NOMO-1 (cell line): Measurements from ENCODE around the gene STN1.

Experiments
- DNase-seq, 2 experiments: peaks; one replicate each; lab custom pipeline; 2025; ENCODE audit not compliant: unreplicated experiment in 2 of 2; lab: John Stamatoyannopoulos, UW

The STN1 gene

DNA sequence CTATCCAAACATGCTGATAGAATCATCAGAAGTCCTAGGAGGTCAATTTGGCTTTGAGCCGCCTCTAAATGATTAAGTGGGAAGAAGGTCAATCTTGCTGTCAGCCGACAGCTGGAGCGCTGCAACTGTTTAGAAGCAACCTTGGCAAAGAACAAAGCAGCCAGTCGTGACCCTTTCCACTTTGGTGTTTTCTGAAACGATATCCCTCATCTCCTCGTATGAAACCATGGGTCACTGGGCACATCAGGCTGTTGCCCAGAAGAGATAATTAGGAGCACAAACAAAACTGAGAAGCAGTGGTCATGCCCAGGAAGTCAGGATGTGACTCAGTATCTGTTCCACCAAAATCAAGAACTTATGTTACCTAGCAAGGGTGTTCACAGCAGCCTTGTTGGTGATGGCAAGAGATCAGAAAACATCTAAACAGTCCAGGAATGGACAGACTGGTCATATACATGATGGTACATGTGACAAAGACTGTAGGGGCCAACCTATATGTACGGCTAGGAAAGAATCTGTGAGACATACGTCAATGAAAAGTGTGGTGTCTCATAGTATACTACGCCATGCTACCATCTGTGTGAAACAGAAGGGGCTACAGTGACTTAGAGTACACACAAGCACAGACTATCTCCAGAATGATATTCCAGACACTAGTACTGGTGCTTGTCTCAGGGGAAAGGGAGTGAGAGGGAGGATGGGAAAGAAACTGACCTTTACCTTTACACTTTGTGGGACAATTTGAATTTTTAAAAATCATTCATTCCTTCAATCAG is 22.4 kb downstream of the STN1 start:
- no peak for DNase-seq

DNA sequence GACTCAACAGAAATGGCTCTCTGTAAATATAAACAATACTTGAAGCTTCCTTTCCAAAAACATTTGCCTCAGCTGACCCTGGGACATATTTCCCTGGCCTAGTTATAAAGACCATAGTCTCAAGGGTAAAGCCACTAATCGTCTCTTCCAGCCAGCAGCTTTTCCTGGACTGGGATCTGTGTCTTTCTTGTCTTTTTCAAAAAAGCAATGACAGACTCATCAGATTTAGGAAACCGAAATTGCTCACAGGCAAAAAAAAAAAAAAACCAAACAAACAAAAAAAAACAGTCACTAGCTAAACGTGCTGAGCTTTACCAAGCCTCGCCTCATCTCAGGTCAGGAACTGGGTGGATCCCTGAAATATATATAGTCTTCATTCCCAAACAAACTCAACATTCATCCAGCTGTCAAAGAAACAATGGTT is 23.5 kb downstream of the STN1 start:
- DNase-seq = no peak

DNA sequence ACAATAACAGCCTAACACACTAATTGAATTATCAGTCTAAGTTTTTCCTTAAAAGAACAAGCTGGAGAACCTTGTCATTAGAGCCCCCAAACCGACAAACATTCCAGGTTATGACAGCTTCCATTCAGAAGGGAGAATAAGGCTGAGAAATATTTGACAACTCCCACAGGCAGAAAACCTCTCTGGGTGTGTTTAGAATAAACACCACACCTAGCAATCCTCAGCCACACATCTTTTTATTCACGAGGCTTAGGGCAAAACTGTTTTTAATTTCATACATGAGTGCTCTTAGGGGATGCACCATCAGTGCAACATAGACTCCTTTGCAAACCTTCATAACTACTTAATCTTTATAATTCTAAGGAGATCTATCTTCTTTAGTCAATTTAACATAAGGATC is 24.2 kb downstream of the STN1 start:
- no peak for DNase-seq

DNA sequence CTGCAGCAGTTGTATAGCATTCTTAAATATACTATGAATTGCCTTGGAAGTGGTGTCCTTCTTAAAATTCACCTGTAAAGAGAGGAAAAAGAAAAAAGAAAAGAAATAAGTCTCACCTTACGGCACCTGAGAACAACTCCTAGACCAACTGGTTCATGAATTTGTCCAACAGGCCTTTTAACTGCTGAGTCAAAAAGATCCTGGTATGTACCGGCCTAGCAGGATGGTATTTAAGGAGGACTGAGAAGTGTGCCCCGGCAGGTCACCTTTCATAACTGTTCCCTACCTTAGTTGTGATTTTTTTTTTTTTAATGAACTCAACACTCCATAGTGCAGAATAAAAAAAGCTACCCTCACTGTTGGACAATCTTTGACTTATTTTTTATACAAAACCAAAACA is 25.8 kb downstream of the STN1 start:
- DNase-seq = no peak

DNA sequence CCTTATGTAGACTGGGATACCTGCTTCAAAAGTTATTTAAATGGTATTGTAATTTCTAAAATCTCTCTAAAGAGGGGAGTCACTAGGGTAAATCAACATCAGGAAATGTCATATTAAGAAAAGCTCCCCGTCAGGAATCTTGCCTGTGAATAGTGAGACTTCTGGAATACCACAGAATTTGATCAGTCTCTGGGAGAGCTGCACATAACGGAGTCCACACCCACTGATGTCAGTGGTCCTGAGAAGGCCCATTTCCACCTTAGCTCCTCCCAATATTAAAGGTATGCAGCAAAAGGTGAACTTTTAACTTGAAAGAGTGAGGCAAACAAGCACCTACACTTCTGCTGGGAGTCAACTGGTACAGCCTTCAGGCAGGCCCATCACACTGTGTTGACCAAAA is 27.3 kb downstream of the STN1 start:
- no peak for DNase-seq

DNA sequence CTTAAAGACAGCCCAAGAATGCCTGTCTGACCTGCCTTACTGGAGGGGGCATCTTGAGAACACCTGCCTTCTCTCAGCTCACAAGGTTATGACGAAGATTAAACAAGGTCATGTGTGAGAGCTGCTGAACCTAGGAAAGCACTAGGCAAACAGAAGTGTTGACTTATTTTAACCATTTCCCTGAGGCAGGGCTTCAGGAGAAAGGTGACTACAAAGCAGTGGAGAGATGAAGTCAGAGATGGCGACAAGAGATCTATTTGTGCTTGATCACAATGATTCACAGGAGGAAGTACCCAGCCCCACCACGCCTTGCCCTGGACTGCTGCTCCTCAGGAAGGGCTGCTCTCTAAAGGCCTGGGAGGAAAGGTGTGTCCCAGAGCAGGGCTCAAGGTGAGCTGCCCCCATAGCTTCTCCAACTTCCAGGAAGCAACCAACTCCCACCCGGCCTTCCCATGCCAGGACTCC is 27.8 kb downstream of the STN1 start:
- peak in 1 of 2 experiments; percentile 9 for DNase-seq

DNA sequence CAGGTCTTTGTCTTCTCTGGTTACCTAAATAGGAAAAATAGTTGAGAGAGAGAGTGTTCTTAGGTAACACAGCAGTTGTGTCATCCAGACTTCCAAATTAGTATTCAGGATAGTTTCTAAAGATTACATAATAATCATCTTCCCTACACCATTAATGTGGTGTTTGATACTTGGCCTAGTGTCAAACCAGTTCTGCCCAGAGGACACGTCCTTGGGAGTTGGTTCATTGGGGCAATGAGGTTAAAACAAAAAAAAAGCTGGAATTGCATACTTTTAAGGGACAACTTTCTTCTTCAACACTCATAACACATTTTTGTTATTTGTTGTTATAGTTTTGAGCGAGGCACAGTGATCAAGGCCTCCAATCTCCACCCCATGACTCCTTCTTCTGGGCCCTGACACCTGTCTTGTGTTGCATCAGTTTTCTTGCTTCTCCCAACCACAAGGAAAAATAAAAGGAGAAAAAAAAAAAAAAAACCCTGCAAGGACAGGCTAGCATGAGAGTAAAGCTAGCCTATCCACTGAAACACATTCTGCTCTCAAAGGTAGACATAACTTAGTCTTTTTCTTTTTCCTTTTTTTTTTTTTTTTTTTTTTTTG is 28.8 kb downstream of the STN1 start:
- DNase-seq = no peak

DNA sequence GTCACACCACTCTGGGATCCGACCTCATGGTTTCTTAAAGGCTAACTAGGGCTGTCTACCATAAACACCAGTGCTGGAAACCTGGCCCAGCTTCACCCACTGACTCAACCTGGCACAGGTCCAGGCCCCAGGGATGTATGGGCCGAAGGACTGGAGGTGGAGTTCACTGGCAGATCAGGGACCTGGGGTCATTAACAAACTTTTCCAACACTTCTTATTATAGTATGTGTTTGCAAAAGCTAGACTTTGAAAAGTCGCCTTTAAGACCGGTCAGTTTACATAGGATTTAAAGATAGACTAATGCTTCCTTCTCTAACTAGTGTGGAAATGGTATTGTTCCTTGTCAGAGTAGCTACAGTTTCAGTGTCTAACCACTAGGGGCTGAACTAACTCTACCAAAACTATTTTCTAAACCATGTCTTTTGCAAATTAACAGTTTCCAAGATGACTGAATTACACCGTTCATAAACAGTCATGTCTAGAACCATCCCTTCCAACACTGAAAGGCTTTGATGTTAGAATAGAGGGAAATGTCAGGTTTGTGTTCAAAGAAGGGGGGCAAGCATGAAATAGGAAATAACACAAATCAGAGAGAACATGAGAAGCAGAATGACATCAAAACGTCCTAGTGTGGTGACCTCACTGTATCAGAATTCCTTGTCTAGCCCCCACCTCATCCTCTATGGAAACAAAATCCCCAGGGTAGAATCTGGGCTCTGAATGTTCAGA is 29.7 kb downstream of the STN1 start:
- DNase-seq = peak; percentile 36 to 64

DNA sequence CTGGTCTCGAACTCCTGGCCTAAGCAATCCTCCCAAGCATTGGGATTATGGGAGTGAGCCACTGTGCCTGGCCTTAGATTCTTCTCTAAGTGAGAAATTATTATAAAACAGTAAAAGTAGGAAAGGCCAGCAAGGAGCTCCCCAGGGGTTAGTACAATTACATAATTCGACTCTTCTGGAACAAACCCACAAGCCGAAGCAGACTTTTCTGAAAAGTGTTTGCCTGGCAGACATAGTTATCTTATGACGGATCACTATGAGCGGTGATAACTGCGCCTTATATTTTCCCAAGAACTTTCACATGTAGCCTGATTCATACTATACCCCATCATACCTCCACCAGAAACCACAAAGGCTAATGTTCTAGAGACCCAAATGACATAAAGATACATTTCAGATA is 32.4 kb downstream of the STN1 start:
- no peak for DNase-seq

DNA sequence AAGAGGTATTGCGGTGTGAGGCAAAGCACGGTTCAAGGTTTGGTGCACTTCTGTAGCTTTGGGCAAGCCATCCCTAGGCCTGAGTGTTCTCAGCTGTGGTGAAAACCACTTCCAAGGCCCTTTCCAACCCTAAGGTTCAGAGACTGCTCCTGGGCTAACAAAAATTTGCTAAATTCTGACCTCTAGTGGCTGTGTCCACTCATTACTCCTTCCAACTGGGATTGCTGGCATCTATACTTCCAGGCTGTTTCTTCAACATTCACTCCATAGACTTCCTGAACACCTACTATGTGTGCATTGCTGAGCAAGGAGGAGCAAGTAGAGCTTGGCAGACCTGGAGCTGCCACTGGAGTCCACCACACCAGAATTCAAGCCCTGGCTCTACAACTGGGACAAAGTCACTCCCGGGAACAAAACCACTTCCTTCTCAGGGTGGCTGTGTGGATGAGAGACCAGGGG is 33.3 kb downstream of the STN1 start:
- DNase-seq = peak; percentile 30 to 46

DNA sequence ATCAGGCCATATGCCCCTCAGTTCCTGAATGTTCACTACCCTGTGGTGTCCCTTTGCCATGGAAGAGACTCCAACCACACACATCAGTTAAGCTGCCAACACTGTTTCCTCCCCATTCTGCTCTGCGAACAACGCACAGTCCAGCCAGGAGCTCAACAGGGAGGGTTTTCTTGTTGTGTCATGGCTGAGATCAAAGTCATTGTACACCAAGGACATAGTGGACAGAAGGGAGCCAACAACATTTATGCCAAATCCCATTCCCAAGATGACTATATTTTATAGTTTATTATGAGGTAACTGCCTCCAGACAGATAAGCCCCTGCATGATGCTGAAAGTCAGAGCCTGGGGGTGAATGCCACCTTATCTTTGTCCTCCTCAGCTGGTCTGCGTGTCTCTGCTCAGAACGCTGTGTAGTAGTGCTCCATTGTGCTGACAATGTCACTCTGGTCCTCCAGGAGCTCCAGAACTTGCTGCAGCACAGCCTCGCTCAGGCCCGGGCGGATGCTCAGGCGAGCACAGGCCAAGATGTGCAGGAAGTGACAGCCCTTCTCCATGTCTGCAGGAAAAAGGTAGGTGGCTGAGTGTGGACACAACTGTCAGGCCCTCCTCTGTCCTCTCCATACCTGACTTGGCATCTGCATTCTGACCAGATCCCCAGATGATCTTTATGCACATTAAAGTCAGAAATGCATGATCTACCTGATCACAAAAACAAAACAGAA is 35.5 kb downstream of the STN1 start:
- no peak for DNase-seq

DNA sequence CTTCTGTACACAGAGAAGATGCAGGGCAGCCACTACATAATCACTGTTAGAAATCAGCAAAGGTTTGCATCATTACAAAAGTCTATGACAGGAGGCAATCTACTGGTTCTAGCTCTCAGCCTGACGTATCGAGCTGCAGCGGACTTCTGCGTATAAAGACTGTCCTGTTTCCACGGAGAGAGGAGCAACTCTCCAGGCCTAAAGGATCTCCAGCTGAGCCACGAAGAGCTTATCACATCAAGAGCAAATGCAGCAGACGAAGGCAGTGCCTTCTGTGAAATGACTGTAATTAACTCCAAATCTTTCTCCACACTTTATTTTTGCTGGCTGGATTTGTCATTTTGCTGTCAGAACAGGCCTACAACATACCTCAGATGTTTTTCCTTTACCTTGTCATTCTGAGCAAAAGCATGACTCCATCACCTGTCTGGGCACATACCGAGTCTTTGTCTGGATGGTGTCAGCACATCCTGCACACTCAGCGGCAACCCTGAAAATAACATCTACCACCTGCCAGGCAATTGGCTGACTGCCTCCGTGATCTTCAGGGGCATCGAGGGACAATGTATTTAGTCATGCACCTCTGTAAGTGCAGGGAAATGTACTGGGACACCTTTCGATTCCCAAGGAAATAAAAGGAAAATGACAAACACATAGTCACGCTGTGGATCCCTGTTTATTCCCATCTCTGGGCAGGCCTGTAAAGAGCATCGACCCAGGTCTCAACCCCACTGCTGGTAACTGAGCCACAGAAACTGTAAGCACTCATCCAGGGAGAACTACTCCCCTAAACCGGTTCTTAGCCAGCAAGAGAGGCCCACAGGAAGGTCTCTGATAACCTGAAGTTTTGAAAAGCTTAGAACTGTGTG is 36.3 kb downstream of the STN1 start:
- DNase-seq = no peak

DNA sequence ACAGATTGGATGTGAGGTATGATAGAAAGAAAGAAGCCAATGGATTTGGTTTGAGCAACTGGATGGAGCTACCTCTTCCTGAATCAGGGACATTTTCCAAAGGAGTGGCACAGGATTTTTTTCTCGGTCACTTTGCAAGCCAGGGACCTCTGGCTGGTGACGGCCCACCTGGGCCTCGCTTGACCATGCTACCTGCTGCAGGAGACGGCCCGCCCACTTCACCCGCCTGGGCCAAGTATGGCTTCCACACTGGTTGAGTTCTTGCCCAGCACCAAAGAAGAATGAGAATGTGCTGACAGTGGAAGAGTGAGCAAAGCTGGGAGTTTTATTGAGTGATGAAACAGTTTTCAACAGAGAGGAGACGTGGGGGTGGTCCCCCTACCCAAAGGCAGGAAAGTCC is 38.2 kb downstream of the STN1 start:
- DNase-seq = no peak

DNA sequence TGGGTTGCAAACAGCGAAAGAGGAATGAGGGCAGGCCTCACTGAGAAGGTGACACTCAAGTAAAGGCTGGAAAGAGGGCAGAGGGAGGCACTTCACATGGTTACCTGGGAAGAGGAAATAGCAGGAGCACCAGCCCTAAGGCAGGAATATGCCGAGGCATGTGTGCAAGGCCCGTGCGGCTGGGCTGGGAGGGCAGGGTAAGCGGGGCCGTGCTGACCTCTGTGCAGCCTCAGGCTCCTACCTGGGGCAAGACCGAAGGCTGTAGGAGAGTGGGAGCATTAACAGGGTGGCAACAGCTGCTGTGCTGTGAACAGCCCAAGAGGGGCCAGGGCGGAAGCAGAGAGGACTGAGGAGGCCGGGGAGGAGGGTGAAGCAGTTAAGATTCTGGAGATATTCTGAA is 38.6 kb downstream of the STN1 start:
- no peak for DNase-seq

DNA sequence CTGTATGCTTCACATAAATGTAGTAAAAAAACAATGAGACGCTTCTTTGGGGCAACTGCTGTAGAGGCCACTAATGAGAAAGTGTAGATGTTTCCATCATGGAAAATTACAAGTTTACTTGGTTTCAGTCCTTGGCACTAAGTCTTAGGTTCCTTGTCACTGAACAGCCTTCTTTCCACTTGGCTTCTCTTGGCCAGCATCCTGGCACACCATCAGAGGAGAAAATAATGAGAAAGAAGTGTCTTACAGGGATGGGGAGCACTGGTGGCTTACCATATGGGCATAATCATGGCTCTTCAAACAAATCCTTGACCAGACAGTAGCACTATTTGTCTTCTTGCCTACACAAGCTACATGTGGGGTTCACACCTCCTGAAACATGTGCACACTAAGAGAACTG is 40.1 kb downstream of the STN1 start:
- DNase-seq = no peak

DNA sequence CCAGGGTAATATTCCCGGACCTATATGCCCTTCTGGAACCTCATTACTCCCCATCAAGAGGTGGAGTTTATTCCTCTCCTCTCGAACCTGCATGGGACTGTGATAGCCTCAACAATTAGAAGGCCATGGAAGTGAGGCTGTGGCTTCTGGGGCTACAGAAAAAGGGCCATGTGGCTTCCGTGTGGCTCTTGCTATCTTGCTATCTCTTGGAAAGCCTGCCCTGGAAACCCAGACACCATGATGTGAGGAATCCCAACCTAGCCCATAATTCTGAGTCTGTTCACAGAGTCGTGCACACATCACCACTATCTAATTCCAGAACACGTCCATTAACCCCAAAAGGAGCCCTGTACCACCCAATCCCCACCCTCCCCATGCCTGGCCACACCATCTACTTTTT is 41.8 kb downstream of the STN1 start:
- DNase-seq = no peak

DNA sequence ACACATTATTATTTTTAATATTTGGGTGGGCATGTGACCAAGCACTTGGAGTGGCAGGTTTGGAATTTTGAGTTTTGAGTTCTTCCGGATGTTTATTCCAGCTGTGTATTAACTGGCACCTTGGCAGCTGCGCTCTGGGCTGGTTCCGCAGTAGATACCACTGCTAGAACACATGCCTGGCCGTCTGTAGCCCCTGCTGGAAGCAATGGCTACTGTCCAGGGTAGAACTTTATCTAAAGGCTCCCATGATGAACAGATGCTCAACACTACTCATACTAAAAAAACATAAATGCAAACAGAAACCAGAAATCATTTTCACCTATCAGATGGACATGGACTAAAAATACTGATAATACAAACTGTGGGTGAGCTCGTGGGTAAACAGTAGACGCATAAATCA is 43.3 kb downstream of the STN1 start:
- no peak for DNase-seq

DNA sequence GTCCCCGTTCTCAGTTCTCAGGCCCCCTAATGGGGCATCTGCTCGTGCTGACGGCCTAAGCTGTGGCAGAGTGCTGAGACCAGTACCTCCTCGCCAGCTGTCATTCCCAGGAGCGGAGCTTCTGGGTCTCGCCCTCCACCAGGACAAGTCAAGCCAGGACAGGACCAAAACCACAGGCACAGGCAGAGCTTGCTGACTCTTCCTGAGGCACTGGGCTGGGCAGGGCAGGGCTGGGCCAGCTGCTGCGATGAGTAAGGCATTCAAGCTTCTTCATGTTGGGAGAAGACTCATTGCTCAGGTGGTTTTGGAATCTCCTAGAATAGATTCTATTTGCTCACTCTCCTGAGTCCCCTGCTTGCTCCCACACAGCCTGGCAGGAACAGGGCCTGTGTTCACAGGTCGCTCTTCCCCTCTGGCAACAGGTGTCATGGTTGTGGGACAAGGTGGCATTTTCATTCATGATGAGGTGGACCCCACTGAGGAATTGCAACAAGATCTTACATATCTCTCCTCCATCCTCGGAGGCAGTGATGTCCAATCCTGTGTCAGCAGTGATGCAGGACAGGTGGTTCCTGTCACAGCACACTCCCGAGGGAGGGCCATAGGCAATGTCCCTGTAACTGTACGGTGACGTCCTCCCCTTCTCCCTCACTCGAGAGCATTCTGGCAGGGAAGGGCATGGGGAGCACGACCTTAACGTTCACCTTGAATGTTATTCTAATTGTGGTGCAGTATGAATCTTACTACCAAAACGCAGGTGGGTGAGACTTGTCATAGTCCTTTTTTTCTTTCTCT is 45.6 kb downstream of the STN1 start:
- DNase-seq = no peak

DNA sequence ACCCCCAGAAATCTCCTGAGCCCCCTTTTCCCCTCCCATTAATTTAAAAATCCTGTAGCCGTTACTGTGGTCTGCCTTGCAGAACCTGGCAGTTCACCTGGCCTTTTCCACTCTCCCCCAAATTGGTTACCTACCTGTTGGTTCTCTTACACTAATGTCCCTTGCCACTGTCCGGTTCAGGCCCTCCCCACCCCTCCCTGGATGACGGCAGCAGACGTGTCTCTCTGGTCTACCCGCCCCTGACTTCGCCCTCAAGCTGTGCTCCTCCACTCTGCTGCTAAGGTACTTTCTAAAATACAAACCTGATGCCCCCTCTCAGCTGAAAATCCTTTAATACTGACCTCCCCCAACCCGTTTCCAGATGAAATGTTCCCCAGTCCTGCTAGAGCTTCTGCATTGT is 47.0 kb downstream of the STN1 start:
- no peak for DNase-seq
